Left ventricle myocardium inferior (tissue), 1 donor: ENCODE data around the gene ZDHHC13. TPM values are rescaled to one million over a fixed set of nuclear protein-coding genes. Genes with fewer than 3 reads are reported as not detected.

Experiments used
- DNase-seq: peaks from one replicate; pipeline ENCODE4 v3.0.0-alpha.2; 2020
- H3K27ac ChIP-seq: fragments of 200-600 bp; replicated peaks from 2 replicates; pipeline ENCODE4 v1.8.0; 2021
- H3K27me3 ChIP-seq: fragments of 200-600 bp; 2 replicates; pipeline ENCODE4 v1.8.0; 2021; ENCODE audit warnings: low read depth
- H3K36me3 ChIP-seq: fragments of 200-600 bp; 2 replicates; pipeline ENCODE4 v1.8.0; 2021
- H3K4me1 ChIP-seq: fragments of 200-600 bp; 2 replicates; pipeline ENCODE4 v1.8.0; 2021
- H3K4me3 ChIP-seq: fragments of 200-600 bp; 2 replicates; pipeline ENCODE4 v1.8.0; 2021; ENCODE audit warnings: mild to moderate bottlenecking, moderate library complexity
- H3K9me3 ChIP-seq: fragments of 200-600 bp; replicated peaks from 2 replicates; pipeline ENCODE4 v1.8.0; 2021
- intact Hi-C: fragments of 100-400 bp; cut with micrococcal nuclease; formaldehyde crosslinking; loops from one replicate; pipeline ENCODE4 v1.11.0; 2022
- total RNA-seq: library from RNA; stranded (reverse); fragmentation: NEBNext Ultra II Directional; extraction: Animal tissue kit (Norgen Biotek cat#: 25700); gene quantifications from one replicate; pipeline ENCODE4 v1.2.1, GENCODE V29; 2021
- TF ChIP-seq, protein P1 (sequence below): fragments of 200-600 bp; IDR thresholded peaks from 2 replicates; pipeline ENCODE4 v1.8.0; 2021; ENCODE audit warnings: antibody characterized with exemption, mild to moderate bottlenecking, borderline replicate concordance
- donor health status: DM: no; HTN: yes; CAD: no; lungs with severe emphysema.

Gene ZDHHC13
- total RNA-seq, 1 donor from 2014 or later = 8.0 TPM

DNA sequence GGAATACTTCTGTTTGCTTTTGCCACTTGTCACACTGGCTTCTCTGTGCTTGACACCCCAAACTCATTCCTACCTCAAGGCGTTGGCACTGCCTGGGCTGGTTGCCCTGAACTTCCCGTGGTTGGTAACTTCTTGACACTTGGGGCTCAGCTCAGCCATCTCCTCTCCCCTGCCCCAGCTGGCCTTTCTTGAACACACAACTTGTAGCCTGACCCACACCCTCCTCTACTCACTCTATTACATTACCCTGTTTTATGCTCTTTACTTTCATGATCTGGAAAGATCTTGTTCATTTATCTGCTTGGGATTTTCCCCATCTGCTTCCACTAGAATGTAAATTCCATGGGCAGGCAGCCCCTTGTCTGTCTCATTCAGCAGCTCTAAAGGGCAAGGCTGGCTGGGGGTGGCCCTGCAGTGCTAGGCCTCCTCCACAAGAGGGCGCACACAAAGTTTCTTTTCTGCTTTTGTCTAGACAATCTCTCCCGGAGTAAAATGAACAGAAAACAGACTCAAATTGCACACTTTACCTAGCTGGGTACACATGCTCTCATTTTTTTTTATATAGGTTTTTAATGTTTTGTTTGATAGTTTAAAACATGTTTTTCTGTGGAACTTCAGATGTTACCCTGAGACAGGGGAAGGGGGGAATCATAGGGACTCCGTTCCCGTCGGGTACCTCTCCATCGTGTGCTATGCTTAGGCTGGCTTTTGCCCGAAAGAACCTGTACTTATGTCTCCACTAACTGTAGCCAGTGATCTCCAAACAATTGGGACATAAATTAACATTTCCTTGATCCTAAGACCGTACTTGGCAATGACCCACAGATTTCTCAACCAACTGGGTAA is 40.0 kb upstream of the ZDHHC13 start:
- TF ChIP-seq, protein P1, sequence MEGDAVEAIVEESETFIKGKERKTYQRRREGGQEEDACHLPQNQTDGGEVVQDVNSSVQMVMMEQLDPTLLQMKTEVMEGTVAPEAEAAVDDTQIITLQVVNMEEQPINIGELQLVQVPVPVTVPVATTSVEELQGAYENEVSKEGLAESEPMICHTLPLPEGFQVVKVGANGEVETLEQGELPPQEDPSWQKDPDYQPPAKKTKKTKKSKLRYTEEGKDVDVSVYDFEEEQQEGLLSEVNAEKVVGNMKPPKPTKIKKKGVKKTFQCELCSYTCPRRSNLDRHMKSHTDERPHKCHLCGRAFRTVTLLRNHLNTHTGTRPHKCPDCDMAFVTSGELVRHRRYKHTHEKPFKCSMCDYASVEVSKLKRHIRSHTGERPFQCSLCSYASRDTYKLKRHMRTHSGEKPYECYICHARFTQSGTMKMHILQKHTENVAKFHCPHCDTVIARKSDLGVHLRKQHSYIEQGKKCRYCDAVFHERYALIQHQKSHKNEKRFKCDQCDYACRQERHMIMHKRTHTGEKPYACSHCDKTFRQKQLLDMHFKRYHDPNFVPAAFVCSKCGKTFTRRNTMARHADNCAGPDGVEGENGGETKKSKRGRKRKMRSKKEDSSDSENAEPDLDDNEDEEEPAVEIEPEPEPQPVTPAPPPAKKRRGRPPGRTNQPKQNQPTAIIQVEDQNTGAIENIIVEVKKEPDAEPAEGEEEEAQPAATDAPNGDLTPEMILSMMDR = peak; percentile 98
- intact Hi-C loops = no loop called here
- Histone ChIP-seq H3K4me3 (no peak overlapping the region), H3K4me1 (peaks cover 5% of the 10 kb centered on the region), H3K9me3 (no peaks in the 10 kb centered on the region), H3K27ac (no peak overlapping the region), H3K27me3 (no peaks in the 10 kb centered on the region), H3K36me3 (no peaks in the 10 kb centered on the region)
- DNase-seq = peak; percentile 36

DNA sequence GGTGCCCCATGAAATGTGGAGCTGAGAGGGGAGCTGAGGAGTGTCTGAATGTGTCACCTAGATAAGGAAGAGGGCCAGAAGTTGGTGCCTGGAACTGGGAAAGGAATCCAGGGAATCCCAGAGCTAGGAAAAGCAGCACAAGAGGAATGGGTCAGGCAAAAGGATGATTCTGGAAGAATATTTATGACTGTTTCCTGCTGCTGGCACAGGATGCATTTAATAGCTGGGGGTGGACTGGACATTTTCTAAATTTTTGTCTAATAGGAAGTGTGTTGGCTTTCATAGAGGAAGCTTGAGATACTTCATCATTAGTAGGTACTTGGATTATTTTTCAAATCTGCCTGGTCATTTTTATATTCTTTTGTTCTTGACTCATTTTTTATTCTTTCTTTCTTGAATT is 39.0 kb upstream of the ZDHHC13 start:
- Histone ChIP-seq H3K9me3 (no peaks in the 10 kb centered on the region), H3K4me1 (peaks cover 5% of the 10 kb centered on the region), H3K27me3 (no peaks in the 10 kb centered on the region), H3K27ac (no peak overlapping the region), H3K4me3 (no peak overlapping the region), H3K36me3 (no peaks in the 10 kb centered on the region)
- intact Hi-C loops = no loop called here
- TF ChIP-seq, protein P1 = no peak
- DNase-seq = no peak

DNA sequence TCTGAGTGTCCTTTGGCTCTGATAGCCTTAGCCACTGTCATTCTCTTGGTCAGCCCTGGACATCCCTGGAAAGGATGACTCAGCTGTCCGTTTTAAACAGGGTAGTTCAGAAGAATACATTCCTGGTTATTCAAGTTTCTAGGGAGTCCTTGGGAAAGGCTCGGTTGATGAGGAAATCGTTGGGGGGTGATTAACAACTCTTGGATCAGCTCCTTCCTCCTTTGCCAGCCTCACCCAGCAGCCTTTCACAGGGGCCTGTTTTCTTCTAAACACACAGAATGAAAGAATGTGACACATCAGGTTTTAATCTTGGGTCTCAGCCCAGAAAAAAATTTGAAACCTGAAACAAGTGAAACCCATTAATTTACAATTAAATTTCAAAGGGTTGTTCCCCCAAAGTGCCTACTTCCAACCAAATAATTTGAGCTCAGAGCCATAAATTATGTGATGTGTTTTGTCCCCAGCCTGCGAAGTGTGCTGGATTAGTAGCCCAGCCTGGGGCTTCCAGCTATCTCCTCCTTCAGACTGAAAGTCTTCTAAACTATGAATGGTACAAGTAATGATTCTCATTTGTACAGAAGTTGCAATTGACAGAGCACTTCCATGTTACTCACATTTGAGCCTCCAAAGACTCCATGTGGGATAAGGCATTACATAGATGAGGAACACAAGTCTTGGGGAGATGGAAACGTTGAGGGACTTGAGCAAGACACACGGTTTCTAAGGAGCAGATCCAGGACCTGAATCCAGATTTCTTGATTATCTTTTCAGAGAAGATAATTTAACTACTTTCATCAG is 37.1 kb upstream of the ZDHHC13 start:
- DNase-seq = no peak
- no peak overlapping the region for H3K27ac ChIP-seq
- no peak overlapping the region for H3K4me3 ChIP-seq
- intact Hi-C loops = no loop called here
- TF ChIP-seq, protein P1 = no peak
- H3K4me1 ChIP-seq = peaks cover 5% of the 10 kb centered on the region
- no peaks in the 10 kb centered on the region for H3K9me3 ChIP-seq
- H3K36me3 ChIP-seq = no peaks in the 10 kb centered on the region
- no peaks in the 10 kb centered on the region for H3K27me3 ChIP-seq

DNA sequence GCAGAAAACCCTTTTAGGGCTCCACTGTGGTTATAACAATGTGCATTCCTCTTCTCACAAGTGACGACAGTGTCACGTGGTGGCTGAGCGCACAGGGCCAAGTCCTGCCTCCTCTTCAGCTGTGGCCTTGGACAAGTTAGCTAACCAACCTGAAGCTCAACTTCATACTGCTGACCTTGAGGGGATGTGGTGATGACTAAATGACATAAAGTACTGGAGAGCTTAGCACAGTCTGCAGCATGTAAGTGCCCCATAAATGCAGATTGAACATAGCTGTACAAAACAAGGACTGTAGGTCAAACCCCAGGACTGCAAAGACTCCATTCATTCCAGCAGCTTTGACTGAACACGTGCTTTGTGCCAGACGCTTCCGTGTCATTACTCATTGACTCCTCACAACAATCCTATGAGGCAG is 36.4 kb upstream of the ZDHHC13 start:
- intact Hi-C loops = no loop called here
- Histone ChIP-seq H3K4me3 (no peak overlapping the region), H3K27ac (no peak overlapping the region), H3K36me3 (no peaks in the 10 kb centered on the region), H3K9me3 (no peaks in the 10 kb centered on the region), H3K27me3 (no peaks in the 10 kb centered on the region), H3K4me1 (peaks cover 5% of the 10 kb centered on the region)
- TF ChIP-seq, protein P1 = no peak
- no peak for DNase-seq

DNA sequence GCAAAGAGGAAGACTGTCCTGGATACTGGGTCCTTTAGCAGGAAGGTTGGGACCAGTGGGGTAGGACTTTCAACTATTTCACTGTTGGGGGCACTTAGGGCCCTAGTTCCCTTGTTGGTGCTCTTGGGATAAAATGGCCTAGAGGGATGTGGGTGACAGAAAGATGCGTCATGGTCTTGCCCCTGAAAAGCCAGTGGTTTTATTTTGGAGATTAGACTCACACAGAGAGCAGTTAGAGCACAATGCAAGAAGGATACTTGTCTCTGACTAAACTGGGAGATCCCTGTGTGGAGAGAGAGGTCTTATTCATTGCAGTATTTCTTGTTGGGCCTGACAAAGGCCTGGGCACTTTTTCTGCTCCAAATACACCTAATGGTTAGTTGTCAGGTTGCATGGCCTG is 33.8 kb upstream of the ZDHHC13 start:
- Histone ChIP-seq H3K36me3 (no peaks in the 10 kb centered on the region), H3K4me1 (no peaks in the 10 kb centered on the region), H3K9me3 (no peaks in the 10 kb centered on the region), H3K27ac (no peak overlapping the region), H3K4me3 (no peak overlapping the region), H3K27me3 (no peaks in the 10 kb centered on the region)
- TF ChIP-seq, protein P1 = no peak
- no peak for DNase-seq
- intact Hi-C loops = no loop called here
